K562 (cell line): Measurements from ENCODE around the gene KIF18B. TPM values are rescaled to one million over a fixed set of nuclear protein-coding genes. Genes with fewer than 3 reads are reported as not detected.
A peak's percentile ranks its signal among the peaks of the same experiment; 100 is the strongest.

Experiments
- COPS2 ChIP-seq: fragments of 450-650 bp; conservative IDR thresholded peaks from 2 replicates; pipeline ENCODE4 v1.6.1; 2016; ENCODE audit warnings: mild to moderate bottlenecking, moderate library complexity
- HIVEP1 ChIP-seq: fragments of 250-450 bp; sonication (Bioruptor Pico); IDR thresholded peaks from 2 replicates; pipeline ENCODE4 v1.4.0; 2020; ENCODE audit warnings: mild to moderate bottlenecking
- IFI16 ChIP-seq: fragments of 250-450 bp; sonication (Bioruptor Pico); IDR thresholded peaks from 2 replicates; pipeline ENCODE4 v2.1.2; 2022; ENCODE audit warnings: mild to moderate bottlenecking, inconsistent platforms
- ILF3 ChIP-seq: fragments of 450-650 bp; IDR thresholded peaks from 2 replicates; pipeline ENCODE4 v1.6.1; 2018; ENCODE audit warnings: antibody characterized with exemption, mild to moderate bottlenecking, moderate library complexity, borderline replicate concordance
- JUNB ChIP-seq: fragments of 450-650 bp; formaldehyde crosslinking; conservative IDR thresholded peaks from 2 replicates; pipeline ENCODE4 v1.4.0; 2020; ENCODE audit warnings: mild to moderate bottlenecking
- L3MBTL2 ChIP-seq: fragments of 450-650 bp; IDR thresholded peaks from 2 replicates; pipeline ENCODE4 v1.6.1; 2016; ENCODE audit warnings: mild to moderate bottlenecking, moderate library complexity
- LCOR ChIP-seq: sonication (generic); formaldehyde crosslinking; IDR thresholded peaks from 2 replicates; pipeline ENCODE4 v1.8.0; 2022; ENCODE audit warnings: mild to moderate bottlenecking, missing genetic modification reagents
- MCM5 ChIP-seq: fragments of 450-650 bp; IDR thresholded peaks from 2 replicates; pipeline ENCODE4 v1.6.1; 2016; ENCODE audit warnings: low read depth
- NONO ChIP-seq, 2 experiments: fragments of 200-400 bp in 1 of 2; fragments of 450-650 bp in 1 of 2; formaldehyde crosslinking in 1 of 2; IDR thresholded peaks; 2 replicates each; pipeline ENCODE4 v1.6.1; 2017; ENCODE audit warnings: low read depth in 2 of 2, mild to moderate bottlenecking in 2 of 2, moderate library complexity in 2 of 2, low read length in 1 of 2
- NR3C1 ChIP-seq: sonication (generic); formaldehyde crosslinking; IDR thresholded peaks from 2 replicates; pipeline ENCODE4 v1.8.1; 2022; ENCODE audit warnings: missing genetic modification reagents
- RBFOX2 ChIP-seq: fragments of 200-400 bp; formaldehyde crosslinking; IDR thresholded peaks from 2 replicates; pipeline ENCODE4 v1.6.1; 2017; ENCODE audit warnings: low read depth, mild to moderate bottlenecking, low read length, moderate library complexity
- RCOR1 ChIP-seq, 2 experiments: IDR thresholded peaks; 2 replicates each; pipeline ENCODE4 v1.6.1; 2012; ENCODE audit warnings: low read depth in 2 of 2, low read length in 2 of 2, borderline replicate concordance in 1 of 2, improper control_type of control experiment in 1 of 2
- SFPQ ChIP-seq: fragments of 200-400 bp; formaldehyde crosslinking; IDR thresholded peaks from 2 replicates; pipeline ENCODE4 v1.6.1; 2017; ENCODE audit warnings: mild to moderate bottlenecking, low read depth, low read length, moderate library complexity
- TCF3 ChIP-seq: sonication (generic); formaldehyde crosslinking; IDR thresholded peaks from 2 replicates; pipeline ENCODE4 v1.4.0; 2020; ENCODE audit warnings: mild to moderate bottlenecking, missing genetic modification reagents
- TOE1 ChIP-seq, 2 experiments: fragments of 450-650 bp in 1 of 2; sonication (generic) in 1 of 2; formaldehyde crosslinking in 1 of 2; IDR thresholded peaks; 2 replicates each; pipeline versions ENCODE4 v1.7.1 to v1.8.0; 2016 to 2022; ENCODE audit warnings: borderline replicate concordance in 2 of 2, mild to moderate bottlenecking in 2 of 2, antibody characterized with exemption in 1 of 2, inconsistent platforms in 1 of 2, low read depth in 1 of 2, missing genetic modification reagents in 1 of 2, moderate library complexity in 1 of 2
- TRIM28 ChIP-seq: fragments of 450-650 bp; IDR thresholded peaks from 2 replicates; pipeline ENCODE4 v1.6.1; 2017
- ZNF133 ChIP-seq: fragments of 250-450 bp; sonication (Bioruptor Pico); IDR thresholded peaks from 2 replicates; pipeline ENCODE4 v1.4.0; 2020; ENCODE audit warnings: mild to moderate bottlenecking
- ZNF175 ChIP-seq: fragments of 200-800 bp; sonication (Bioruptor generic); IDR thresholded peaks from 2 replicates; pipeline ENCODE4 v1.6.1; 2016; ENCODE audit warnings: low read depth, mild to moderate bottlenecking, missing genetic modification characterization, missing compliant biosample characterization
- ZNF24 ChIP-seq: fragments of 450-650 bp; IDR thresholded peaks from 2 replicates; pipeline ENCODE4 v1.6.1; 2016
- ZNF561 ChIP-seq: fragments of 450-650 bp; formaldehyde crosslinking; conservative IDR thresholded peaks from 2 replicates; pipeline ENCODE4 v1.4.0; 2020; ENCODE audit warnings: mild to moderate bottlenecking, moderate library complexity
- ZNF707 ChIP-seq: fragments of 250-450 bp; sonication (Bioruptor Pico); conservative IDR thresholded peaks from 2 replicates; pipeline ENCODE4 v1.8.0; 2022; ENCODE audit warnings: inconsistent platforms, mild to moderate bottlenecking, moderate library complexity
- ZNF764 ChIP-seq: fragments of 250-450 bp; sonication (Bioruptor Pico); IDR thresholded peaks from 2 replicates; pipeline ENCODE4 v1.4.0; 2020; ENCODE audit warnings: low read depth, mild to moderate bottlenecking, moderate library complexity
- ZSCAN29 ChIP-seq: fragments of 450-650 bp; IDR thresholded peaks from 2 replicates; pipeline ENCODE4 v1.6.1; 2017
- polyA plus RNA-seq, 8 experiments: library from polyadenylated mRNA; depleted of rRNA in 4 of 8; stranded (reverse) in 5 of 8; unstranded in 3 of 8; fragments of >200 nt; fragmentation: Nextera tagmentation in 2 of 8; fragmentation: Illumina TruSeq in 1 of 8; extraction: Ambion mirVana in 2 of 8; extraction: Trizol in 1 of 8; gene quantifications; 2 replicates each; pipeline versions ENCODE4 v1.2.1 to v1.2.3, GENCODE V29; 2011 to 2014; ENCODE audit warnings: inconsistent platforms in 1 of 8, missing spikeins in 1 of 8
- total RNA-seq, 7 experiments: library from RNA; depleted of rRNA in 6 of 7; stranded (reverse); fragments of >200 nt in 6 of 7; fragmentation: Illumina TruSeq in 2 of 7; extraction: Trizol in 2 of 7; gene quantifications; 2 replicates each; pipeline versions ENCODE4 v1.2.1 to v1.2.3, GENCODE V29; 2011 to 2021; ENCODE audit warnings: low replicate concordance in 1 of 7
- TF ChIP-seq, protein P1 (sequence below): fragments of 250-450 bp; sonication (Bioruptor Pico); IDR thresholded peaks from 2 replicates; pipeline ENCODE4 v1.4.0; 2020; ENCODE audit warnings: mild to moderate bottlenecking, moderate library complexity
- TF ChIP-seq, protein P2 (sequence below): fragments of 200-800 bp; sonication (Bioruptor generic); IDR thresholded peaks from 2 replicates; pipeline ENCODE4 v1.6.1; 2017; ENCODE audit warnings: missing genetic modification characterization, missing compliant biosample characterization

Gene KIF18B
- total and polyA plus RNA-seq, 9 of the 15 experiments (the other 6 are each of a cell fraction or from before 2014, with no cell fraction given), result 2.0 to 42.8 (median 13.2) TPM

DNA sequence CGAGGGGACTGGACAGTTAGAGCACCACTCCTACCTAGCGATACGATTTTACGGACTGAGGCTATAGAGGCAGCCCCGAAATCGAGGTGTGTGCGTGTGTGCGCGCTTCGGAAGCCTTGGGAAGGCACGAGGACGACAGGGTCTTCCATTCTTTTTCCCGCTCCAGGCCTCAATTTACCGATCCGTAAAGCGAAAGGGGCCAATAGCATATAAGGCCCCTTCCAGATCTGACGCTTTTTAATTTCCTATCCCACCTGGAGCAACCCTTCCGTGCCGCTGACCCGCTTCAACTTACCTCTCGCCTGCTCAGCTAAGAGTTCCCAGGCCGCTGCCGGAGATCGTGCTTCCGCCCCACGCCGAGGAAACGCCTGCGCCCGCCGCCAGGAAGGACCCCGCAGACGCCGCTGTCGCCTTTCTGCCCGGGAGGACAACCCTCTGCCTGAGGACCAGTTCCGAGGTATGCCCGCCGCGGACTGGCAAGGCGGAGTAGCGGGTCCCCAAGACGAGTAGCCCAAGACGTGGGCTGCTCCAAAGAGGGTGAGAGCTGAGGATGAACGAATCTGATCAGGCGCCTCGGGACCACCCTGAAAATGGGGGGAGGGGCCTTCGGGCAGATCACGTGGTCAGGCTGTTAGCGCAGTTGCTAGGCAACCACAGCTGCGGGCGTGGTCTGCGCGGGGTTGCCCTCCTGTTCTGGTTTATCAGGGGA, 48.3 kb downstream of the KIF18B start, which contains the start of gene EFTUD2 (continued):
- TF ChIP-seq ILF3, result no peak
- TF ChIP-seq IFI16 (CRISPR knock-in tag), result no peak
- TF ChIP-seq ZNF133 (CRISPR knock-in tag), result no peak
- TF ChIP-seq RBFOX2, result peak; percentile 92
- TF ChIP-seq ZSCAN29, result no peak; the same call in 1 of the 2 replicates
- TF ChIP-seq ZNF707 (CRISPR knock-in tag), result no peak
- peak; percentile 34; the same call in 1 of the 2 replicates for TF ChIP-seq ZNF764 (CRISPR knock-in tag)
- TF ChIP-seq, protein P1, sequence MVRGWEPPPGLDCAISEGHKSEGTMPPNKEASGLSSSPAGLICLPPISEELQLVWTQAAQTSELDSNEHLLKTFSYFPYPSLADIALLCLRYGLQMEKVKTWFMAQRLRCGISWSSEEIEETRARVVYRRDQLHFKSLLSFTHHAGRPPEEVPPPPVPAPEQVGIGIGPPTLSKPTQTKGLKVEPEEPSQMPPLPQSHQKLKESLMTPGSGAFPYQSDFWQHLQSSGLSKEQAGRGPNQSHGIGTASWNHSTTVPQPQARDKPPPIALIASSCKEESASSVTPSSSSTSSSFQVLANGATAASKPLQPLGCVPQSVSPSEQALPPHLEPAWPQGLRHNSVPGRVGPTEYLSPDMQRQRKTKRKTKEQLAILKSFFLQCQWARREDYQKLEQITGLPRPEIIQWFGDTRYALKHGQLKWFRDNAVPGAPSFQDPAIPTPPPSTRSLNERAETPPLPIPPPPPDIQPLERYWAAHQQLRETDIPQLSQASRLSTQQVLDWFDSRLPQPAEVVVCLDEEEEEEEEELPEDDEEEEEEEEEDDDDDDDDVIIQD (CRISPR knock-in tag), result no peak
- no peak for TF ChIP-seq ZNF175
- TF ChIP-seq TOE1 (IDR thresholded peaks at IDR 0.05; ENCODE audit: borderline replicate concordance), result peak; percentile 99
- TF ChIP-seq TOE1 (CRISPR knock-in tag; IDR thresholded peaks at IDR 0.05; ENCODE audit: borderline replicate concordance, low read depth), result no peak
- no peak for TF ChIP-seq COPS2
- TF ChIP-seq L3MBTL2, result peak; percentile 87
- no peak for TF ChIP-seq ZNF561 (CRISPR knock-in tag)
- TF ChIP-seq TRIM28, result 0 out of 2 replicates have a peak, but pooled peaks have one; percentile 17
- TF ChIP-seq ZNF24, result no peak
- no peak for TF ChIP-seq MCM5
- no peak for TF ChIP-seq SFPQ
- no peak for TF ChIP-seq HIVEP1
- TF ChIP-seq NONO (IDR thresholded peaks at IDR 0.05; ENCODE audit: low read depth in 2 of 2, low read length in 1 of 2), result peak in 1 of 2 experiments; percentile 69; a peak in 1 of 4 replicates
- TF ChIP-seq LCOR (CRISPR knock-in tag), result no peak; the same call in 1 of the 2 replicates
- no peak for TF ChIP-seq JUNB (CRISPR knock-in tag)
- TF ChIP-seq RCOR1 (IDR thresholded peaks at IDR 0.05; ENCODE audit: borderline replicate concordance in 1 of 2, low read depth in 2 of 2, low read length in 2 of 2), result peak; percentile 58 to 69; a peak in 1 of 4 replicates
- TF ChIP-seq, protein P2, sequence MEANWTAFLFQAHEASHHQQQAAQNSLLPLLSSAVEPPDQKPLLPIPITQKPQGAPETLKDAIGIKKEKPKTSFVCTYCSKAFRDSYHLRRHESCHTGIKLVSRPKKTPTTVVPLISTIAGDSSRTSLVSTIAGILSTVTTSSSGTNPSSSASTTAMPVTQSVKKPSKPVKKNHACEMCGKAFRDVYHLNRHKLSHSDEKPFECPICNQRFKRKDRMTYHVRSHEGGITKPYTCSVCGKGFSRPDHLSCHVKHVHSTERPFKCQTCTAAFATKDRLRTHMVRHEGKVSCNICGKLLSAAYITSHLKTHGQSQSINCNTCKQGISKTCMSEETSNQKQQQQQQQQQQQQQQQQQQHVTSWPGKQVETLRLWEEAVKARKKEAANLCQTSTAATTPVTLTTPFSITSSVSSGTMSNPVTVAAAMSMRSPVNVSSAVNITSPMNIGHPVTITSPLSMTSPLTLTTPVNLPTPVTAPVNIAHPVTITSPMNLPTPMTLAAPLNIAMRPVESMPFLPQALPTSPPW (CRISPR knock-in tag), result peak; percentile 92
- peak; percentile 25; the same call in 1 of the 2 replicates for TF ChIP-seq TCF3 (CRISPR knock-in tag)
- no peak for TF ChIP-seq NR3C1 (CRISPR knock-in tag)
